Neural cell (in vitro differentiated cells): ENCODE data around the gene THBS1.

Experiments used
- CTCF ChIP-seq: fragments of 450-650 bp; IDR thresholded peaks from 2 replicates; pipeline ENCODE4 v1.5.1; 2014; ENCODE audit warnings: antibody characterized with exemption, mild to moderate bottlenecking, moderate library complexity; ENCODE audit not compliant: poor library complexity, severe bottlenecking
- EZH2 ChIP-seq: fragments of 200-600, 300-800 bp; shearing (Covaris generic), sonication (generic); IDR thresholded peaks from 2 replicates; pipeline ENCODE4 v1.6.1; 2014; ENCODE audit warnings: antibody characterized with exemption, low read length, borderline replicate concordance, mild to moderate bottlenecking; ENCODE audit not compliant: insufficient read depth, poor library complexity, severe bottlenecking
- TAF1 ChIP-seq: IDR thresholded peaks from 2 replicates; pipeline ENCODE4 v1.6.1; 2012; ENCODE audit warnings: low read depth

DNA sequence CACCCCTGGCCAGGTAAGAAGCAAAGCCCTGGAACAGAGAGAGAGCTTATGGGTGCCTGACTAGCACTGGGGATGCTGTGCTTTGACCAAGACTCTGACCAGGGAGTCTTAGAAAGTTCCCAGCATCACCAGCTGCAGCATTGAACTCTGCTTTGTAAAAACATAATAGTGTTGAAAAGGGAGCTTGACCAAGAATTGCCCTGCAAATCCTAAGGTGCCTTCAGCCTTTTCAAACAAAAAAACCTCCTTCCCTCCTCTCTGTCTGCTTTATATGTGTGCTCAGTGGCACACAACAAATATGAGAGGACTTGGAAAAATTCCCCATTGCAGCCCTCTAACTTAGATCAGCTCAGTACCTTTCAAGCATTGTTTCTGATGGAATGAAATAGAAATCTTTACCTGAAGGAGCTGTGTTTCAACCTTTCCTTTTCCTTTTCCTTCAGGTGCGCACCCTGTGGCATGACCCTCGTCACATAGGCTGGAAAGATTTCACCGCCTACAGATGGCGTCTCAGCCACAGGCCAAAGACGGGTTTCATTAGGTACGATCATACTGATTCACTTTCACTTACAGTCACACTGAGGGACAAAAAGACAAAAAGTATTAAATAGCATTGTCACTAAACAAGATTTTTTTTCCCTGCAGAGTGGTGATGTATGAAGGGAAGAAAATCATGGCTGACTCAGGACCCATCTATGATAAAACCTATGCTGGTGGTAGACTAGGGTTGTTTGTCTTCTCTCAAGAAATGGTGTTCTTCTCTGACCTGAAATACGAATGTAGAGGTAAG, 13.0 kb downstream of the THBS1 start:
- TF ChIP-seq CTCF (no peak), EZH2 (no peak), TAF1 (no peak)
